Activated naive CD4-positive, alpha-beta T cell (primary cell): ENCODE data around the gene FLRT3.

Experiments used
- DNase-seq, 4 experiments: peaks; one replicate each; lab custom pipeline; 2025; lab: John Stamatoyannopoulos, UW

Gene FLRT3

DNA sequence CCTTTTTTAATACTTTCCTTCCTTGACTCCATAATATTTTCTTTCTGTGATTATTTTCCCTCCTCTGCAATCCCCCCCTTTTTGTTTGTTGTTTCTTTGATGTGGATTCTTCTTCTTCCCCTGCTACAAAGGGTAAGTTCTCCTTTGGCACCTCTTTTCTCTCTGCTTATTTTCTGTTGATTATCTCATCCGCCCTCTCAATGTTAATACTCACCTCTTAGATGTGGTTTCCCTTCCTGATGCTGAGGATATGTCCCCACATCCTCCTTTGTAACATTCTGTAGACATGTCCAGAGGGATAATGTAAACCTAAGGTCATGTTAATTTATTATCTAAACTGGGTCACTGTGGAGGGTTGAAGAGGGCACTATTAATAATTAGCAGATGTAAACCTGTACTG is 17.7 kb downstream of the FLRT3 start:
- no peak for DNase-seq

- DNase-seq = no peak
Measured at GRCh38 chr20:14313341-14314020, 23.9 kb downstream of the FLRT3 start.

GRCh38 chr20:14312001-14312400 is 25.4 kb downstream of the FLRT3 start:
- DNase-seq = no peak

- no peak for DNase-seq
Measured at GRCh38 chr20:14310977-14311627, 26.3 kb downstream of the FLRT3 start.

DNA sequence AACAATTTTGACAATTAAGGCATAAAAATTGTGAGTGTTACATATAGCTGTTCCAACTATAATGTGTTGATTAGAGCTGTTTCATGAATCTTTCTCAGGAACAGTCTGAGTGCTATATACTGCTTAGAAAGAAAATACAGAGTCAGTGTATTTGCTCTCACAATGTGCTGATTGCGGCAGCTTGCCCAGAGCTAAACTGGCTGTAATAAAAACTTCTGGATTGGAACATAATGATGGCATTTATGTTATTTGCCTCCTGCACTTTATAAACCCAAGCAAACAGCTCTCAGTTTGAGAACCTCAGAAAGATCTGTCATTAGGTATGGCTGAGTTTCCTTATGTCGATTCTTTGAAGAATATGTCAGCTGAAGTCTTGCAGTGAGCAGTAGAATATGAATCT is 29.5 kb downstream of the FLRT3 start:
- no peak for DNase-seq

- no peak for DNase-seq
Measured at GRCh38 chr20:14304472-14304871, 32.9 kb downstream of the FLRT3 start.

- no peak for DNase-seq
Measured at GRCh38 chr20:14303651-14304050, 33.8 kb downstream of the FLRT3 start.

DNA sequence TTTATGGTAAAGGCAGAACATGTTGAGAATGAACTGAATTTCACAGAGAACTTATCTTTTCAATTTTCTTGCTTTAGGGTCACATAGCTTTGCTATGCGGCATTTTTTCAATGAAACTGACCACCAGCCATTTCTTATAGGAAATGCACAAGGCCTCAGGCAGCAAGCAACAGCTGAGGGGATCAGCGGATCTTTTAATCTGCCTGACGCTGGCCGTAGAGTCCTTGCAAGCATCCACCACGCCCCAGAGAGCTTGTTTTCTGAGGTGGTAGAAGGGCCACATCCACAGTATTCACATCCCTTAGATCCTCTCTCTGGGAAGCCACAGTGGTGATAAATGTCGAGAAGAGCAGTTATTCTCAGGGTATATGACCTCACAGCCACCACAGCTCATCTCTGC is 34.3 kb downstream of the FLRT3 start:
- DNase-seq = no peak

DNA sequence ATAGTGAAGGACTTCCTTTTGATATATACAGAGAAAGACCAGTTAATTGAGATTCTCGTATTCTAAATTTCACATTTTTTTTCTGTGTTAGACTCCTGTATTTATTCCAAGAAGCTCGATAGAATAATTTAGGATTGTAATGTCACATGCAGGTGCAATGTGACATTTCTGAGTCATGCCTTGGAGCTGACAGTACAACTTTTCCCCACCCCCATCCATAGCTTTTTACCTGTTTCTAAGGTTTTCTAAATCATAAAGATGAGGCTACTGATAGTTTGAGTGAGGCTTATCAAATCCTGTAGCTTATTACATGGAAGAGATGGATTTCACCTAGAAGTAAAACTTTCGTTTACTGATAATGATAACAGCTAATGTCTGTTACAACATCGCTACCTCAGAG is 37.6 kb downstream of the FLRT3 start:
- DNase-seq = no peak

DNA sequence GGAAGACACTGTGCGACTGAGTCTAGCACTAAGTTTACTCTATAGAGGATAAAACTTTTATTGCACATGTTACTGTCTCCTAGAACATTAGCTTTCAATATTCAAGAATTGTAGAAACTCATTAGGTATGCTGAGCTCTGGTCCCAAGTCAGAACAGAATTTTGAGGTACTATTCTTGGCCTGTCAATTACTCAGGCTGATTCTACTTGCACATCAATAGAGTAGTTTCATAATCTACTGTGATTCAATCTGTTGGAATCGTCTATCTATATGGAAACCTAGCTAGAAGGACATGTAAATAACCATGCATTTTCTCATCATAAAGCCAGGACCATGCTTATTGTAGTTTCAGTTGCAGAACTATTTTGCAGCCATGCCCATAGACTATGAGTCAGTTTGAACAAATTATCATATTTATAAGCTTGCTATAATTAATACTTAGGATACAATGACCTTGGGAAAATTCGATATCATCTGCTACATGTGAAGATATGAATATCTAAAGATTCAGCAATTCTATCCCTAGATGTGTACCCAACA is 41.6 kb downstream of the FLRT3 start:
- no peak for DNase-seq

GRCh38 chr20:14295238-14295637 is 42.2 kb downstream of the FLRT3 start:
- no peak for DNase-seq

GRCh38 chr20:14291502-14291901 is 45.9 kb downstream of the FLRT3 start:
- DNase-seq = no peak

- DNase-seq = no peak
Measured at GRCh38 chr20:14288341-14289330, 48.8 kb downstream of the FLRT3 start.

- no peak for DNase-seq
Measured at GRCh38 chr20:14284443-14284842, 53.0 kb downstream of the FLRT3 start.

- DNase-seq = no peak
Measured at GRCh38 chr20:14282140-14282539, 55.3 kb downstream of the FLRT3 start.
